HK-2 (cell line): ENCODE data around the gene PRCP.

Experiments
- DNase-seq: peaks from one replicate; pipeline ENCODE4 v3.0.0-alpha.2; 2018; ENCODE audit not compliant: unreplicated experiment

Gene PRCP

GRCh38 chr11:82830746-82831145, 69.5 kb downstream of the PRCP start:
- no peak for DNase-seq

DNA sequence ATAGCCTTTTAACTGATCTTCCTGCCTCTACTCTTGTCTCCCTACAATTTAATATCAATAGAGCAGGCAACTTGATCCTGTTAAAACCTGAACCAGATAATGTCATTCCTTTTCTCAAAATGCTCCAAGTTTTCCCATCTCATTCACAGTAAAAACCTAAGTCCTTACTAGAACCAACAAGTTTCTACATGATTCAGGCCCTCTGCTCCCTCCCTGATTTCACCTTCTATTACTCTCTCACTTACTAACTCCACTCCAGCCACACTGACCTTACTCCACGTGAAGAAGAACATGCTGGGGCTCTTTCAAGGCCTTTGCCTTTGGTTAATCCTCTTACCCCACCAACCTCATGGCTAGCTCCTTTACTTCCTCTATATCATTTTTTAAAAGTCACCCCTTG, 71.1 kb downstream of the PRCP start:
- no peak for DNase-seq

DNA sequence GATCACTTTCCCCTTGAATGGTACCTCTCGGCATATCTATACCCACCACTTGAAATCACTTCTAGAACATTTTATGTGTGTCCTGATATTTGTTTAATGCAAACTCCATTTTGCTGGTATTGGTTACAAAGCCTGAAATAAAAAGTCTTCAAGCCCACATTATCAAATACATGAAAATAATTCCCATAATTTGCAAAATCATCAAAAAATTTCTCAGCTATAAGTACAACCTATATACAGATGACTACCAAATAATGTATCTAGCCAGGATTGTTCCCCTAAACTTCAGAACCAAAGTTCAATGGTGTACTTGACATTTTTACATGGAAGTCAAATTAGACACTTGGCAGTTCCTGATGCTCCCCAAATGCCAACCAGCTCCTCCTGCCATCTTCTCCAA, 71.8 kb downstream of the PRCP start:
- no peak for DNase-seq

DNA sequence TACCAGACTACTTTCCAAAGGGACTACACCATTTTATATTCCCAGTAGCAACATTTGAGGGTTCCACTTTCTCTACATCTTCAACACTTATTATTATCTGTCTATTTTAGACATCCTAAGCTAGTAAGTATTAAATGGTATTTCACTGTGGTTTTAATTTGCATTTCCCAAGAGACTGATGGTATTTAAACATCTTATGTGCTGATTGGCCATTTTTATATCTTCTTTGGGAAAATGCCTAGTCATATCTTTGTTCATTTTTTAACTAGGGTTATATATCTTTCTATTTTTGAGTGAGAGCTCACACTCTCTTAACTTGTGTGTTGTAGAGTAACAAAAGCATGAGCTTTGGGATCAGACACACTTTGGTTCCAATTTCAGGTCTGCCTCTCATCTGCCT, 73.7 kb downstream of the PRCP start:
- no peak for DNase-seq

GRCh38 chr11:82823647-82824619, 76.3 kb downstream of the PRCP start:
- no peak for DNase-seq

- DNase-seq: no peak
Measured at GRCh38 chr11:82818409-82819043, 81.7 kb downstream of the PRCP start.

DNA sequence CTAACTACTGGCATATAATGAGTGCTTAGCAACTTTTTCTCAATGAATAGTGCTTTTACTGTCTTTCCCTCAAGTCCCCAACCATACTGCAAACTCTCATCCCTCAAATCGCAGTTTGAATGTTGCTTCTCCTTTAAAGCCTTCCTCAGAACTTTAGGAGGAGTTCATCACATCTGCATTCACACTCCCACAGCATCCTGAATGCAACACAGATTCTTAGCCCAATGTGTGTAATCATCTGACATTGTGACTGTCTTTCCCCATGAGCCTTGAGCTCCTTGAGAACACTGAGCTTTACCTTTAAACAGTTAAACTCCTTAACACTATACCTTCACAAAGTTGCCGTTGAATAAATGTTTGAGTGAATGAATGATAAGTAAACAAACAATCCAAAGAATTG, 84.8 kb downstream of the PRCP start:
- no peak for DNase-seq

DNA sequence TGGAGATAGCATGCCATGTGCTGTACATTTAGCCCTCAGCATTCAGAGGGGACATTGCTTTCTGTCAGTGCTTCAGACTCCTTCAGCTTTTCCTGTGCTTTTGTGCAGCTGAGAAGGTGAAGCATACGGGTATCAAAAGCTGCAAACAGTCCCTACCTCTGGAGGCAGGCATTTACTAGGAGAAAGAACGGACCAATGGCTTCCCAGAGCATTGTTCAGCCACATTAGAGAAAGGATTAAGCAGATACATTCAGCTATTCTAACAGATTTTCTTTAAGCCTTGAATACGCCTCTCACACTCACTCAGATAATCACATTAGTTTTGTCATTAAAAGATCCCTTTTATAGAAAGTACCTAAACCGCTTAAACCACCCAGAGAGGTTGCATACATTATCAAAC, 85.9 kb downstream of the PRCP start:
- no peak for DNase-seq

GRCh38 chr11:82811369-82811768, 88.9 kb downstream of the PRCP start:
- DNase-seq: no peak

DNA sequence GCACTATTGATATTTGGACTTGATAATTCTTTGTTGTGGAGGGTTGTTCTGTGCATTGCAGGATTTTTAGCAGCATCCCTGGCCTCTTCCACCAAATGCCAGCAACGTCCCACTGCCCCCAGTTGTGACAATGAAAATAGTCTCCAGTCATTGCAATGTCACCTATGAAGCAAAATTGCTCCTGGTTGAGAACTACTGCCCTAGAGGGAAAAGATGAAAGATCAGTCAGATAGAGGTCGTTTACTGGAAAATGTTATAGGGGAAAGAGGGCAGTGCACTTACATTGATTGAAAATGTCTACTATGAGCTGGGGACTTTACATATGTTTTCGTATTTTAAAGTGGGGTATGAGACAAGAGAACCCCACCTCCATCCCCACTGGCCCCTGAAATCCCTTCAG, 89.5 kb downstream of the PRCP start:
- no peak for DNase-seq

DNA sequence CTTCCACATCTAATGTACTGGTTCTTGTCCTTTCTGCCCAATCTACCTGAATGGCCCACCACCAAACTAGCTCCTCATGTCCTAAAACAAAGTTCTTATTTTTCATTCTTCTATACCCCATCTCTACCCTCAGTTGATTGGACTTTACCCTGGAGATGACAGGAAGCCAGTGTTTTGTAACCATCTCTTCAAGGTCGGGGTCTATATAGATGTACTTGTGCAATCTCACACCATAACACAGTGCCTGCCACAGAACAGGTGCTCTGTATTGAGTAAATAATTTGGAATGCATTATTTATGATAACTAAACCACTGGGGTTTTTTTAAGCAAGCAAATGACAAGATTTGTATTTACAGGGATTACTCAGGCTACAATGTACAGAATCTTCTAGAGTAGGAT, 89.9 kb downstream of the PRCP start:
- no peak for DNase-seq

- no peak for DNase-seq
Measured at GRCh38 chr11:82807646-82808045, 92.6 kb downstream of the PRCP start.

- DNase-seq: no peak
Measured at GRCh38 chr11:82802710-82803109, 97.5 kb downstream of the PRCP start.

DNA sequence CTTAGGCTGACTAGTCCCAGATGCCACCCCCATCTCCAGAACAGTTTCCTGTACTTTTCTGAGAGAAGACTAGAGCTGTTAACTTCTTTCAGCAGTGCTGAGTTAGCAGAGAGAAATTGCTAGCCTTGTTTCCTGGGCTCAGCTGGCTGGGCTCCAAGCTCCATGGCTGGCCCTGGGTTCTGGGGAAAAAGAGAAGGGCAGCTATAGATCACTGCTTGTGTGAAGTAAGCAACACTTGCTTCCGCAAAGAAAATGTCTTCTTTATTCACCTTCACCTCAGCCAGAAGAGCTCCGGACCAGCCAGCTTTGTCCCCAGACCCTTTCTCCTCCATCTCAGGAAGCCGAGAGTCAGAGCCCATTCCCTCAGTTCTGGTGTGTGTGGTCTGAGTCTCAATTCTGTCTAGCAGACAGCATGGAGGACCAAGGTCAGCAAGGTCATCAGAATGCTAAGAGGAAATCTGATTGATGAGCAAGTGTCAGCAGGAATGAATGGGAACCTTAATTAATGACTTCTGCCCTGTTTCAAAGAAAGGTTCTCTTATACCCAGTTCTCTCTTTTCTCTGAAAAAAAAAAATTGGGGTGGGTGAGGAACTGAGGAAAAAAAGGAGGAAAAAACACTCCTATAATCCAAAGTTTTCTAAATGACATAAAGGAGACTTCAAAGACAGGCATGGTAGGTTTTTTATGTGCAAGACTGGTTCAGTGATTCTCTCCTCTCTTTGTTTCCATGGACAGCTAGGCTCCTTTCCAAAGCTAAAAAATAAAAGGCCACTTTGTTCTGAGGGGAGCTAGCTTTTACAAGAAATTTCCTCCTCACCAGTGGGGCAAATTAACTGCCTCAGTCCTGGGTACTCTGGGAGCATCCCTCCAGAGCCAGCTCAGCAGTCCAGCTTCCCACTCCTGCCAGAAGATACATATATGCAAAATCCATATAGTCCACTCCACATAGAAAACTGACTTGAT, 103.0 kb downstream of the PRCP start:
- DNase-seq: no peak

GRCh38 chr11:82794490-82794889, 105.7 kb downstream of the PRCP start:
- DNase-seq: no peak

DNA sequence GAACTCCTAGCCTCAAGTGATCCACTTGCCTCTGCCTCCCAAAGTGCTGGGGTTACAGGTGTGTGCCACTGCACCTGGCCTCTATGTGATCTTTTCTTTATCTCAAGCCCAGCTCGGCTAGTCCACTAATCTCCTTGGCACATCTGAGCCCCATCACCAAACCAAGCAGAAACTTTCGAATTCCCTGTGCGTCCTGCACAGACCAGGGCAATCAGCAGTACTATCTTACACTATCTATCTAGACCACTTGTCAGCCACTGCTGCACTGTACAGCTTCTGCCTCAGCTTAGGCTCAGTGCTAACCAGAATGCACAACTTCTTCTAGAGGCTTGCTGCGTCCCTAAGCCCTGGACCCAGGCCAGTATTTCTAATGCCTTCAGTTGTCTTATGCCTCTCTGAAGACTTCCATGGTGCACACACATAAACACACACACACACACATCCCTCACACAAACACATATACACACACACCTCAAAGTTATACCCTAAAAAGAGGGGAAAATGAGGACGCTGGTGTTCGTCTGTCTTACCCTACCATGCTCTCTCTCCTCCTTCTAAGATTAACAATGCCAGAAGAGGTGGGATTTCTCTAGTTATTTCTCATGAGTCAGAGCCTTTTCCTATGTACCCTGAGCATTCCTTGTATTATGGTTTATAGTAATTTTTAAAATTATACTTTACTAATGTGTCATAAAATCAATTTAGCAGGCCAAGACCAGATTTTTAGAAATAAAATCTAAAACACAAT, 107.2 kb downstream of the PRCP start:
- DNase-seq: no peak

- DNase-seq: no peak
Measured at GRCh38 chr11:82792319-82792718, 107.9 kb downstream of the PRCP start.

GRCh38 chr11:82791779-82792178, 108.5 kb downstream of the PRCP start:
- no peak for DNase-seq

GRCh38 chr11:82790723-82791484, 109.3 kb downstream of the PRCP start:
- no peak for DNase-seq

DNA sequence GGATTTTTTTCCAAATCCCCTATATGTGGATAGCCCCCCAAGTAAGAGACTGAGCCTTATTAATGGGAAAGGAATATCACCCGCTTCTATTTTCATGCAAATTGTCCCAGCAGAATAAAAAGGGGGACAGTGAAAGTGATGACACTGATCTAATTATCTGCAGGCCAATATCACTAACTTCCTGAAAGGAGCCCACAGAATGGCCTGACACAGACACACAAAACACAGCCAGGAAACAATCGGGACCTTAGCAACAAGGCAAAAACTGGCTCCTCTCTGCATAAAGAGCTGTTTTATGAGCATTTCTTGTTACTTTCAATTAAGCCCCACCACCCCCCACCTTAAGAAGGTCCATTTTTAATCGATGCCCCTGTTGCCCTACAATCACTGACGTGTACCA, 112.2 kb downstream of the PRCP start:
- no peak for DNase-seq

- DNase-seq: no peak
Measured at GRCh38 chr11:82786836-82787235, 113.4 kb downstream of the PRCP start.
